Caki2 (cell line): ENCODE results near the gene DEFB123. TPM values are rescaled to one million over a fixed set of nuclear protein-coding genes. Genes with fewer than 3 reads are reported as not detected.
"Not testable (repeated sequence)": the region's sequence is repeated elsewhere in the genome, so short reads cannot be mapped to it uniquely, and the experiment has no call there.

Source experiments
- DNase-seq: peaks from one replicate; pipeline ENCODE4 v3.0.0-alpha.2; 2015; ENCODE audit warnings: low read depth
- in situ Hi-C: cut with HindIII; loops from 2 replicates; pipeline ENCODE4 v1.10.0; 2016; ENCODE audit warnings: low sequenced_read_pairs, low pct_unique_long_range_greater_than_20kb, mixed read lengths
- total RNA-seq: library from RNA; depleted of rRNA; stranded (reverse); fragments of >200 nt; shearing (Covaris generic); gene quantifications from 2 replicates; pipeline ENCODE4 v1.2.3, GENCODE V29; 2014; ENCODE audit warnings: low replicate concordance; rRNA removed

Gene DEFB123
- not detected in 2 replicates for total RNA-seq

- in situ Hi-C loops, result no loop called here
- no peak for DNase-seq
Measured at GRCh38 chr20:31440012-31440659, at the start of gene DEFB123. TSS of gene DEFB123 (plus strand) at chr20:31440632. CDS start at chr20:31440699, 67 bp downstream.

- no peak for DNase-seq
- in situ Hi-C loops, result no loop called here
Measured at GRCh38 chr20:31392836-31393235, 47.6 kb upstream of the DEFB123 start.

- in situ Hi-C loops, result no loop called here
Measured at GRCh38 chr20:31394900-31395299, 45.5 kb upstream of the DEFB123 start.

GRCh38 chr20:31403886-31404285 lies 36.5 kb upstream of the DEFB123 start:
- no peak for DNase-seq
- in situ Hi-C loops, result no loop called here

More at GRCh38 chr20:31394900-31395299, 45.5 kb upstream of the DEFB123 start:
- no peak for DNase-seq

GRCh38 chr20:31406115-31406514 lies 34.3 kb upstream of the DEFB123 start, which contains the start of gene DEFB121:
TSS of gene DEFB121 (minus strand) at chr20:31406215. CDS start at chr20:31406152, 63 bp downstream.
- peak; percentile 18 for DNase-seq
- in situ Hi-C loops, result no loop called here

GRCh38 chr20:31410011-31410410 lies 30.4 kb upstream of the DEFB123 start:
- DNase-seq, result no peak
- in situ Hi-C loops, result no loop called here

- in situ Hi-C loops, result no loop called here
- DNase-seq, result no peak
Measured at GRCh38 chr20:31414381-31414780, 26.1 kb upstream of the DEFB123 start.

GRCh38 chr20:31415653-31416052 lies 24.8 kb upstream of the DEFB123 start:
- no peak for DNase-seq
- in situ Hi-C loops, result no loop called here

- no peak for DNase-seq
- in situ Hi-C loops, result no loop called here
Measured at GRCh38 chr20:31418307-31418706, 22.1 kb upstream of the DEFB123 start.

- in situ Hi-C loops, result no loop called here
- DNase-seq, result no peak
Measured at GRCh38 chr20:31425797-31426196, 14.6 kb upstream of the DEFB123 start.

GRCh38 chr20:31426891-31427551 lies 13.4 kb upstream of the DEFB123 start:
- DNase-seq, in situ Hi-C loops: not testable (repeated sequence)

- in situ Hi-C loops, result not testable (repeated sequence)
Measured at GRCh38 chr20:31427576-31427975, 12.9 kb upstream of the DEFB123 start.

GRCh38 chr20:31430568-31431115 lies 9.8 kb upstream of the DEFB123 start:
- DNase-seq, result no peak
- in situ Hi-C loops, result no loop called here

More at GRCh38 chr20:31427576-31427975, 12.9 kb upstream of the DEFB123 start:
- DNase-seq, result not testable (repeated sequence)

- DNase-seq, result no peak
- in situ Hi-C loops, result no loop called here
Measured at GRCh38 chr20:31446084-31446819, 5.8 kb downstream of the DEFB123 start.

- no peak for DNase-seq
- in situ Hi-C loops, result no loop called here
Measured at GRCh38 chr20:31449511-31450414, 9.3 kb downstream of the DEFB123 start.

GRCh38 chr20:31452575-31452974 lies 12.1 kb downstream of the DEFB123 start:
- in situ Hi-C loops, result no loop called here
- DNase-seq, result no peak

- in situ Hi-C loops, result no loop called here
- DNase-seq, result no peak
Measured at GRCh38 chr20:31454361-31454760, 13.9 kb downstream of the DEFB123 start.

GRCh38 chr20:31470946-31471345 lies 30.5 kb downstream of the DEFB123 start:
- DNase-seq, in situ Hi-C loops: not testable (repeated sequence)
